Stimulated activated CD4-positive, alpha-beta T cell treated with anti-CD3 and anti-CD28 coated beads, Interleukin-4, amount 100 ng/mL, for 24 hours (primary cell): ENCODE data around the gene THPO.

Source experiments
- DNase-seq: peaks from one replicate; pipeline ENCODE4 v3.0.0-alpha.2; 2020

THPO gene

DNA sequence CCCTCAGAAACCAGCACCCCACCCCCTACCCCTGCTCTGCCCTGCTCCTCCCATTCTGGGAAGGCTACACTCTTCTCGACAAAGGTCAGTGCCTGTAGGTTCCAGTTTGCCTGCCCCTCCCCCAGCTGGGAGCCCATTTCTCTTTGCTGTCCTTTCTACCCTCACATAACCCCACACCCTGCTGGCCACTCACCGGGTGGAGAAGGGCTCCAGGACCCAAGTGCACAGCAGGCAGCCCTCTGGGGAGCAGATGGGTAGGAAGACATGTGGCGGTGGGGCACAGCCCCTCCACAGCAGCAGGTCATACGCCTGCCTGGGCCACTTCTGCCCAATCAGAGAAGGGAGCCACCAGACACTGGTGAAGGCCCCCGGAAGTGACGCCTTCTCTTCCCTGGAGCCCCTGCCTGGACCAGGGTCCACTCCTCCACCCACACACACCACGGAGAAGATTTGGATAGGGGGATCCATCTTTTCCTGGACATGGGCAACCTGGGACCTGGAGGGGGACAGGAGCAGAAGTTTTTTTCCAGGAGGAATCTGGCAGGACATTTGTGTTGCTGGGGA, at the start of gene THPO:
THPO (minus strand) TSS at position 326 of the 564 bp plus-strand sequence. CDS start 1,948 bp downstream, outside the sequence.
- no peak for DNase-seq

DNA sequence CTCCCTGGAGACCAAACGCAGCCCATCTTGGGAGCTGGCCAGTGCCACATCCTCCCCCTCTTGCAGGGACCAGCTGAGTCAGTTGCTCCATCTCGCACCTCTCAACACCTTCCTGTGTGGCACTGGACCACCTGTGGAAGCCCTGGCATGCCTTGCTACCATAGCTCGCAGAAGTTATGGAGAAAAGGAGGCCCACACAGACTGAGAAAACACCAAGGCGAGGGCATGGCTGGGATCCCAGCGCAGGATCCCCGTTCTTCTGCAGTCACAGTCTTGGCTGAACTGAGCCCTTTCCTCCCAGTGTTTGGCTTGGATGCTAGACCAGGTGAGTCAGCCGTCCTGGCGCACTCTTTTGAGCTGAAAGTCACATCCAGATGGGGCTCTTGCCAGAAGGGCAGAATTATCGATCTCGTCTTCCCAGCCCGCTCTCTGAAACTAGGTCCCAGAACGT, 48.7 kb upstream of the THPO start:
- DNase-seq = no peak

- no peak for DNase-seq
Observed at GRCh38 chr3:184423561-184423960, 45.6 kb upstream of the THPO start.

- no peak for DNase-seq
Observed at GRCh38 chr3:184419171-184419570, 41.2 kb upstream of the THPO start.

- DNase-seq = peak; percentile 73
Observed at GRCh38 chr3:184417619-184418327, 39.8 kb upstream of the THPO start.

- no peak for DNase-seq
Observed at GRCh38 chr3:184415203-184415490, 37.1 kb upstream of the THPO start.

DNA sequence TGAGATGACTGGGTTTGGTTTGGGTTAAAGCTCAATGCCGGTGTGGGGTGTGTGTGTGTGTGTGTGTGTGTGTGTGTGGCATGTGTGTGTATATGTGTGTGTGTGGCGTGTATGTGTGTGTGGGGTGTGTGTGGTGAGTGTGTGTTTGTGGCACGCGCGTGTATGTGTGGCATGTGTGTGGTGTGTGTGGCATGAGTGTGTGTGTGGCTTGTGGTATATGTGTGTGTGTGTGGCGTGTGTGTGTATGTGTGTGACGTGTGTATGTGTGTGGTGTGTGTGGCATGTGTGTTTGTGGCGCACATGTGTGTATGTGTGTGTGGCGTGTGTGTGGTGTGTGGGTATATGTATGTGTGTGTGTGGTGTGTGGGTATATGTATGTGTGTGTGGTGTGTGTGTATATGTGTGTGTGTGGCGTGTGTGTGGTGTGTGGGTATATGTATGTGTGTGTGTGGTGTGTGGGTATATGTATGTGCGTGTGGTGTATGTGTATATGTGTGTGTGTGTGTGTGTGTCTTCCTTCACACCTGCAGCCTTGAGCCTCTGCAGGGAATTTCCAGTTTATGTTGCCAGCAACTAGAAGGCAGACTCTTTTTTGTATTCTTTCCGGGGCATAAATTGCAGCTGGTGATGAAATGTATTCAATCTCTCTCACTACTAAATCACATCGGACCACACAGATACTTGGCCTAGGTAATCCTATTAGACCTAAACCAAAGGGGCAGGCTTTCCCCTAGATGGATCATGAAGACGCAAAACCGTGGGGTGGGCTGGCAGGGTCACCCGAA, 36.6 kb upstream of the THPO start:
- no peak for DNase-seq

DNA sequence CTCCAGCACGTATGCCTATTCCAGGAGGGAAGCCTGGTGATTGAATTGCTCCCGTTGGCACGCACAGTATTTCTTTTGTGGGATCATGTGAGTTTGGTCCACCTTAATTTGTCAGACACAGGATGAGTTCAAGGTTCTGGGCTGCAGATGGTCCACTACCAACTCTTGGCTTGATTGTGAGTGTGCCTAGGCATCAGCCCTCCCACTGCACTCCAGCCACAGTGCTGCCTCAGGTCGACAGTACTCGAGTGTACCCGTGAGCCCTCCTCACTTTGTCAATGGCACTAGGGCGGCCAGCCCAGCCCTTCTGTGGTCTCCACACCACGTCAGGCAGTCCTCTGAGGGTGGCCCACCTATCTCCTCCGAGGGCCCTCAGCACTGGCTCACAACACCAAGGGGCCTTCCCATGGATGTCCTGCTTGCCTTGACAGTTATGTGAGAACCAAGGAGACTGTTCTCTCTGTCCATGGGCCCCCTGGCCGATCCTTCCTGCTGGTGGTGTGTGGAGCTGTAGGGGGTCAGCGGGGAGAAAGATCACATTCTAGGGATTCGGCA, 32.0 kb upstream of the THPO start:
- DNase-seq = no peak

- DNase-seq = no peak
Observed at GRCh38 chr3:184409331-184409926, 31.4 kb upstream of the THPO start.

DNA sequence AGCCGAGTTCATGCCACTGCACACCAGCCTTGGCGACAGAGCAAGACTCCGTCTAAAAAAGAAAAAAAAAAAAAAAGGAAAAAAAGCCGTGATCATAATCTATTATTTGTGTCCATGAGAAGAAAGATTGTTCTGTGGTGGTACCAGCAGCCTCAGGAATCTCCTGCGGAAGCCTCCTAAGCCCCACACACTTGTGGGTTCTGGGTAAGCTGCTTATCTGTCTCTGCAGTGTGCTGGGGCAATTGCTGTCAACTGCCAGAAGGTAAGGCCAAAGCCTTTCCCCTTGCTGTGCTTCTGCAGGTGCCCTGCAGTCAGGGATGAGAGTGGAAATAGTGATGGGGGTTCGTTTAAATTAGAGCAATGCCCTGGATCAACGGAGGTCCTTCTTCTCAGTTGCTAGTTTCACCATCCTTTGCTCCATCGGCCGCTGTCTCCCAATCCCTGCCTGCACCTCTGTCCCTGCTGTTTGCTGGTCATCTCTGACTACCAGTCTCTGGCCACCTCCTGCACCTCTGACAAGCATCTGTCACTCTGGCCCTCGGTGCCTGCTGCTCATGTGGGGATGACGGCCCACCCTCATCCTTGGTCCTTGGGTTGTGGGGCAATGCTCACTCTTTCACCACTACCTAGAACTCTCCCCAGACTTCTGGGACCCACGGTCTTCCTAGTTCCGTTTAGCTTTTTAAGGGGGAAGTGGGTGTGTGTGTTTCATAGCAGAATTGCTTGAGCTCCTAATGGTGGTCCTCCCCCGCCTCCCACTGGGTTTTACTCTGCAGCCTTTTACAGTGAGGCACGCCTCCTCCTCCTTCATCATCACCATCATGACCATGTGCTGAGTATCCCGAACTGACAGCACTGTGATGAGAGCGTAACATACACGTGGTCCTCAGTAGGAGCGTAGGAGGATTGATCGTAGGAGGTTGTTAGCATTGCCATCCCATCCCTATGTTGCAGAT, 27.3 kb upstream of the THPO start:
- no peak for DNase-seq

- DNase-seq = no peak
Observed at GRCh38 chr3:184399410-184399809, 21.4 kb upstream of the THPO start.

DNA sequence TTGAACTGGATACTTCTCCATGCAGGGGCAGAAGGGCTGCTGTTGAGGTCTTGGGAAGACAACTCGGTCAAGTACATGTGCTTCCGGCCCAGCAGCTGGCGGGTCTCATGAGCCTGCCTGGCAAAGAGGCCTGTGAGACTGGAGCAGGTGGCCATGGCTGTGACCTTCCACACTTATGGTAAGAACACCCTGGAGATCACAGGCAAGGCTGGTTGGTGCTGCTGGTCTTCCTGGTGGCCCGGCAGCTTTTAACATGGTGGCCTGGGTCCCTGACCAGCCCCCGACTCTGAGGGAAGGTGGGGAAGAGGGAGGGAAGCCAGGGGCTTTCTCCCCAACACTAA, 17.3 kb upstream of the THPO start:
- DNase-seq = no peak

- DNase-seq = no peak
Observed at GRCh38 chr3:184391266-184391665, 13.3 kb upstream of the THPO start.

- no peak for DNase-seq
Observed at GRCh38 chr3:184389935-184390528, 12.0 kb upstream of the THPO start.

- DNase-seq = no peak
Observed at GRCh38 chr3:184389384-184389783, 11.4 kb upstream of the THPO start.

DNA sequence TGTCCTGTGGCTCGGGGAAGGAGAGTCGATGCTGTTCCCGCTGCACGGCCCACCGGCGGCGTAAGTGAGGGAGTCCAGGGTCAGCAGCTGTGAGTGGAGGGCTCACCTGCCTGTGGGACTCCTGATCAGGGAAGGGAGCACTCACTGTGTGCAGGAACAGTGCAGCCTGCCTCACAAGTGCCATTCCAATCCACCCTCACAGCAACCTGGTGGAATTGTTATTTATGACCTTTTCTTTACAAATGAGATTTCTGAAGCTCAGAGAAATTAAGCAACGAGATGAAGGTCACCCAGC, 10.9 kb upstream of the THPO start:
- no peak for DNase-seq

DNA sequence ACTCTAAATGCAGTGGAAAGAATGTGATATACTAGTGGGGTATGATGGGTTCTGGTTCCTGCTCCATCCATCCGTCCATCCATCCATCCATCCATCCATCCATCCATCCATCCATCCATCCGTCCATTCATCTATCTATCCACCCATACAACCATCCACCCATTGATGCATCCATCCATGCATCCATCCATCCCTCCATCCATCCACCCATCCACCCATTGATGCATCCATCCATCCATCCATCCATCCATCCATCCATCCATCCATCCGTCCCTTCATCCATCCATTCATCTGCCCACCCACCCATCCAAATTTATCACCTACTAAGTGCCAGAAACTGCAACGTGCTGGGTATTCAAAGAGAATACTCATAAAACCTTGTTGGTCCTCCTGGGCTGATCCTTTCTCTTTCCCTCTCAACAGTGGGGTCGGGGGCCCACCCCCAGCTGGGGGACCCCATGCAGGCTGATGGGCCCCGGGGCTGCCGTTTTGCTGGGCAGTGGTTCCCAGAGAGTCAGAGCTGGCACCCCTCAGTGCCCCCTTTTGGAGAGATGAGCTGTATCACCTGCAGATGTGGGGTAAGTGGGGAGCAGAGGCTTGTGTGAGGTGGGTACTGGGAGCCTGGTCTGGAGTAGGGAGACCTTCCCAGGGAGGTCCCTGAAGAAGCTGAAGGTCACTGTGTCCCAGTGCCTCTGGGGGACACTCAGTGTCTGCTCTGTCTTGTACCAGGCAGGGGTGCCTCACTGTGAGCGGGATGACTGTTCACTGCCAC, 10.3 kb upstream of the THPO start:
- no peak for DNase-seq

DNA sequence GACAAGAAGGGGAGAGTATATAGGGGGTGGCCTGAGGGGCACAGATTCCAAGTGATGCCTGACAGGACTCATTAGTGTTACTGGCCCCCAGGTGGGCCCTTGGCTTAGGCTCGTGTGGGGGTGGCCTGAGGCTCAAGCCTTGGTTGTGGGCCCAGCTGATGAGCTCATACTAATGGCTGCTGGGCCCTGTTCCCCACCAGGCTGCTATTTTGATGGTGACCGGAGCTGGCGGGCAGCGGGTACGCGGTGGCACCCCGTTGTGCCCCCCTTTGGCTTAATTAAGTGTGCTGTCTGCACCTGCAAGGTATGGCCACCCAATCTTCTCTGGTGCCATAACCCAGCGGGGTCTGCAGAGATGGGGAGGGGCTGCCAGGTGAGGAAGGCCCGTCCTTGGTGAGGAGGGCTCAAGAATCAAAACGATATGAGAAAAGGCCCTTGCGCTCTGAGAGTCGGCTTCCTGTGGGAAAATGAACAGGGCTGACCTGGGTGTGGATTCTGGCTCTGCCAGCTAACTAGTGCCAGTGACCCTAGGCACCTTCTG, 9.2 kb upstream of the THPO start:
- no peak for DNase-seq

GRCh38 chr3:184386047-184386806, 8.2 kb upstream of the THPO start:
- DNase-seq = no peak

DNA sequence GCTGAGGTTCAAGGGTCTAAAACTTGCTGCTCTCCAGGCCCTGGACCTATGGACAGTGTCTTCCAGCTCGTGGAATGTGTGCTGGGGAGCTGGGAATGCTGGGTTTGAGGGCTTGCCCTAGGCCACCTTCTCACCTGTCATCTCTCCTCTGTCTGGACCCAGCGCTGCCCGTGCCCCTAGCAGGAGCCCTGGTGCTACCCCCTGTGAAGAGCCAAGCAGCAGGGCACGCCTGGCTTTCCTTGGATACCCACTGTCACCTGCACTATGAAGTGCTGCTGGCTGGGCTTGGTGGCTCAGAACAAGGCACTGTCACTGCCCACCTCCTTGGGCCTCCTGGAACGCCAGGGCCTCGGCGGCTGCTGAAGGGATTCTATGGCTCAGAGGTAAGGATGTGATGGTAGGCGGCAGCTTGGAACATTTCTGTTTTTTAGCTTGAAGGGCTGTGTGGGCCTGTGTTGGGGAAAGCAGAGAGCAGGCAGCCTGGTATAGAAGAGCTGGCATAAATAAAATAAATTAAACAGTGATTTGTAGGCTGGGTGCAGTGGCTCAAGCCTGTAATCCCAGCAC, 6.9 kb upstream of the THPO start:
- DNase-seq = no peak
